HepG2 (cell line): ENCODE data around the gene AS3MT. TPM values are rescaled to one million over a fixed set of nuclear protein-coding genes. Genes with fewer than 3 reads are reported as not detected.

Experiments
- CBX1 ChIP-seq: IDR thresholded peaks from one replicate; pipeline ENCODE4 v1.6.1; 2016; ENCODE audit warnings: antibody characterized with exemption, low read depth
- FOXK2 ChIP-seq: fragments of 450-650 bp; IDR thresholded peaks from 2 replicates; pipeline ENCODE4 v1.6.1; 2016
- FOXM1 ChIP-seq: sonication (generic); formaldehyde crosslinking; IDR thresholded peaks from 2 replicates; pipeline ENCODE4 v1.5.0; 2020; ENCODE audit warnings: missing genetic modification reagents
- HMGXB3 ChIP-seq: sonication (generic); formaldehyde crosslinking; IDR thresholded peaks from 2 replicates; pipeline ENCODE4 v1.4.0; 2020; ENCODE audit warnings: missing genetic modification reagents, borderline replicate concordance
- PAF1 ChIP-seq: IDR thresholded peaks from 2 replicates; pipeline ENCODE4 v1.6.1; 2016; ENCODE audit warnings: missing genetic modification reagents, missing compliant biosample characterization
- PAX8 ChIP-seq: sonication (generic); formaldehyde crosslinking; IDR thresholded peaks from 2 replicates; pipeline ENCODE4 v1.8.0; 2022; ENCODE audit warnings: mild to moderate bottlenecking, missing genetic modification reagents, borderline replicate concordance
- POLR2A ChIP-seq, 2 experiments: IDR thresholded peaks; 2 replicates each; pipeline ENCODE4 v1.6.1; 2011; ENCODE audit warnings: low read depth in 2 of 2, low read length in 2 of 2, mild to moderate bottlenecking in 1 of 2, moderate library complexity in 1 of 2; ENCODE audit not compliant: insufficient read depth in 1 of 2
- POLR2AphosphoS5 ChIP-seq: IDR thresholded peaks from 2 replicates; pipeline ENCODE4 v1.6.1; 2012; ENCODE audit warnings: low read depth, low read length
- ZBTB7B ChIP-seq: sonication (generic); formaldehyde crosslinking; IDR thresholded peaks from 2 replicates; pipeline ENCODE4 v1.4.0; 2020; ENCODE audit warnings: missing genetic modification reagents
- ZFX ChIP-seq: sonication (generic); formaldehyde crosslinking; IDR thresholded peaks from 2 replicates; pipeline ENCODE4 v1.4.0; 2020; ENCODE audit warnings: mild to moderate bottlenecking, low read depth, missing genetic modification reagents, moderate library complexity
- ZNF33A ChIP-seq: sonication (generic); formaldehyde crosslinking; IDR thresholded peaks from 2 replicates; pipeline ENCODE4 v1.5.1; 2020; ENCODE audit warnings: missing genetic modification reagents, mild to moderate bottlenecking, moderate library complexity, borderline replicate concordance
- ZNF414 ChIP-seq: sonication (generic); formaldehyde crosslinking; IDR thresholded peaks from 2 replicates; pipeline ENCODE4 v1.5.0; 2020; ENCODE audit warnings: missing genetic modification reagents
- ZNF552 ChIP-seq: sonication (generic); formaldehyde crosslinking; IDR thresholded peaks from 2 replicates; pipeline ENCODE4 v1.9.0; 2022; ENCODE audit warnings: missing genetic modification reagents, mild to moderate bottlenecking, borderline replicate concordance
- ZNF691 ChIP-seq: sonication (generic); formaldehyde crosslinking; IDR thresholded peaks from 2 replicates; pipeline ENCODE4 v1.4.0; 2020; ENCODE audit warnings: missing genetic modification reagents, low read depth, mild to moderate bottlenecking, borderline replicate concordance
- ZSCAN30 ChIP-seq: sonication (generic); formaldehyde crosslinking; IDR thresholded peaks from 2 replicates; pipeline ENCODE4 v1.5.0; 2020; ENCODE audit warnings: mild to moderate bottlenecking, missing genetic modification reagents
- polyA plus RNA-seq, 8 experiments: library from polyadenylated mRNA; depleted of rRNA in 3 of 8; stranded (reverse) in 7 of 8; unstranded in 1 of 8; fragments of >200 nt; fragmentation: Illumina TruSeq in 4 of 8; extraction: Trizol in 4 of 8; gene quantifications; 2 replicates each; pipeline versions ENCODE4 v1.2.1 to v1.2.3, GENCODE V29; 2011 to 2016; ENCODE audit warnings: low read depth in 4 of 8, missing spikeins in 1 of 8, mixed read lengths in 1 of 8; ENCODE audit not compliant: insufficient read depth in 1 of 8
- total RNA-seq, 5 experiments: library from RNA; depleted of rRNA; stranded (reverse); fragments of >200 nt; fragmentation: Illumina TruSeq; extraction: Trizol; gene quantifications; 2 replicates each; pipeline ENCODE4 v1.2.3, GENCODE V29; 2016; ENCODE audit warnings: low read depth in 1 of 5
- TF ChIP-seq, protein P1 (sequence below): IDR thresholded peaks from 2 replicates; pipeline ENCODE4 v1.6.1; 2016; ENCODE audit warnings: mild to moderate bottlenecking, missing biosample characterization, missing genetic modification reagents
- TF ChIP-seq, protein P2 (sequence below): sonication (generic); formaldehyde crosslinking; IDR thresholded peaks from 2 replicates; pipeline ENCODE4 v1.4.0; 2020; ENCODE audit warnings: missing genetic modification reagents

Gene AS3MT
- total and polyA plus RNA-seq, 2 of the 13 experiments (the other 11 are each of a cell fraction or from before 2014, with no cell fraction given), result 8.7 to 17.4 TPM

- 0 out of 2 replicates have a peak, but pooled peaks have one; percentile 42 for TF ChIP-seq ZSCAN30 (CRISPR knock-in tag)
- TF ChIP-seq HMGXB3 (CRISPR knock-in tag), result 0 out of 2 replicates have a peak, but pooled peaks have one; percentile 18
- no peak for TF ChIP-seq FOXK2
- TF ChIP-seq ZBTB7B (CRISPR knock-in tag), result peak; percentile 26; the same call in 1 of the 2 replicates
- TF ChIP-seq PAX8 (CRISPR knock-in tag), result 0 out of 2 replicates have a peak, but pooled peaks have one; percentile 53
- TF ChIP-seq CBX1, result peak; percentile 67
- TF ChIP-seq FOXM1 (CRISPR knock-in tag), result no peak
- peak; percentile 85 for TF ChIP-seq ZNF414
- TF ChIP-seq ZNF33A (CRISPR knock-in tag), result no peak
- TF ChIP-seq PAF1, result 0 out of 2 replicates have a peak, but pooled peaks have one; percentile 49
- TF ChIP-seq ZNF552 (CRISPR knock-in tag), result peak; percentile 68; the same call in 1 of the 2 replicates
- TF ChIP-seq POLR2A (IDR thresholded peaks at IDR 0.05; ENCODE audit: insufficient read depth in 1 of 2, low read depth in 2 of 2, low read length in 2 of 2), result peak; percentile 44 to 65; a peak in 3 of 4 replicates
- peak; percentile 69 for TF ChIP-seq POLR2AphosphoS5
- TF ChIP-seq, protein P1, sequence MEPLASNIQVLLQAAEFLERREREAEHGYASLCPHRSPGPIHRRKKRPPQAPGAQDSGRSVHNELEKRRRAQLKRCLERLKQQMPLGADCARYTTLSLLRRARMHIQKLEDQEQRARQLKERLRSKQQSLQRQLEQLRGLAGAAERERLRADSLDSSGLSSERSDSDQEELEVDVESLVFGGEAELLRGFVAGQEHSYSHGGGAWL (CRISPR knock-in tag), result no peak
- TF ChIP-seq ZFX, result peak; percentile 94
- TF ChIP-seq, protein P2, sequence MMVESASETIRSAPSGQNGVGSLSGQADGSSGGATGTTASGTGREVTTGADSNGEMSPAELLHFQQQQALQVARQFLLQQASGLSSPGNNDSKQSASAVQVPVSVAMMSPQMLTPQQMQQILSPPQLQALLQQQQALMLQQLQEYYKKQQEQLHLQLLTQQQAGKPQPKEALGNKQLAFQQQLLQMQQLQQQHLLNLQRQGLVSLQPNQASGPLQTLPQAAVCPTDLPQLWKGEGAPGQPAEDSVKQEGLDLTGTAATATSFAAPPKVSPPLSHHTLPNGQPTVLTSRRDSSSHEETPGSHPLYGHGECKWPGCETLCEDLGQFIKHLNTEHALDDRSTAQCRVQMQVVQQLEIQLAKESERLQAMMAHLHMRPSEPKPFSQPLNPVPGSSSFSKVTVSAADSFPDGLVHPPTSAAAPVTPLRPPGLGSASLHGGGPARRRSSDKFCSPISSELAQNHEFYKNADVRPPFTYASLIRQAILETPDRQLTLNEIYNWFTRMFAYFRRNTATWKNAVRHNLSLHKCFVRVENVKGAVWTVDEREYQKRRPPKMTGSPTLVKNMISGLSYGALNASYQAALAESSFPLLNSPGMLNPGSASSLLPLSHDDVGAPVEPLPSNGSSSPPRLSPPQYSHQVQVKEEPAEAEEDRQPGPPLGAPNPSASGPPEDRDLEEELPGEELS (CRISPR knock-in tag), result peak; percentile 24; the same call in 1 of the 2 replicates
- peak; percentile 74; the same call in 1 of the 2 replicates for TF ChIP-seq ZNF691 (CRISPR knock-in tag)
These were observed at the start of gene AS3MT (continued) for GRCh38 chr10:102869258-102870198.
